Measurements from ENCODE around the gene MAPRE2.

- TF ChIP-seq POLR2A (IDR thresholded peaks at IDR 0.05) (no peak), CTCF (IDR thresholded peaks at IDR 0.05) (no peak)
Observed at GRCh38 chr18:35155398-35156117, 114.3 kb downstream of the MAPRE2 start.

All from heart left ventricle (tissue), 13 donors.